PC-9 (cell line): ENCODE measurements around the gene PHKG2.

ENCODE experiments used
- CTCF ChIP-seq: fragments of 200-600 bp; sonication (generic); conservative IDR thresholded peaks from 2 replicates; pipeline ENCODE4 v1.6.1; 2017; ENCODE audit warnings: mixed run types, antibody characterized with exemption, mild to moderate bottlenecking, moderate library complexity
- EZH2 ChIP-seq: fragments of 200-600 bp; sonication (generic); IDR thresholded peaks from 2 replicates; pipeline ENCODE4 v1.8.0; 2017; ENCODE audit warnings: antibody characterized with exemption, low read depth

GRCh38 chr16:30741461-30741914 is 6.7 kb upstream of the PHKG2 start:
- no peak for TF ChIP-seq CTCF
- TF ChIP-seq EZH2 = no peak
